ENCODE data around the gene IFITM5. TPM values are rescaled to one million over a fixed set of nuclear protein-coding genes. Genes with fewer than 3 reads are reported as not detected.

IFITM5 gene
- total and polyA plus RNA-seq, 10 donors: not detected

DNA sequence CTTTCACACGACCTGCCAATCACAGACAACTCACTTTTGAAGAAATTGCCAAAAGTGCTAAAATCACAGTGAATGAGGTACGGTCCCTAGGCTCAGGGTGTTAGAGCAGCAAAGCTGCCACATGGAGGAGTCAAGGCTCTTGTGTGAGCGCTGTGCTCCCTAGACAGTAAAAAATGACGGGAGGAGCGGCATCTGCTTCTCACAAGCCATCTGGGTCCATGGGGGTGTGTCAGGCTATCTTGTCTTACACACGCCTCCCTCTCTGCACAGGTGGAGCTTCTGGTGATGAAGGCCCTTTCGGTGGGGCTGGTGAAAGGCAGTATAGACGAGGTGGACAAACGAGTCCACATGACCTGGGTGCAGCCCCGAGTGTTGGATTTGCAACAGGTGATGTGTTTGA lies 47.8 kb downstream of the IFITM5 start:
- intact Hi-C loops (cut with DNase I; ENCODE audit: low total_unique reads): loop anchor here (10.0 kb wide), 1 partner anchor 113 kb away; the partner anchor contains the start of gene B4GALNT4
- Histone ChIP-seq H3K36me3 (peaks cover 3 to 75% (median 66%) of the 10 kb centered on the region in 6 donors), H3K9me3 (no peaks in the 10 kb centered on the region), H3K4me1 (peaks cover 0 to 9% (median 0%) of the 10 kb centered on the region in 6 donors), H3K27me3 (replicated peaks in 1 of 7) (no peaks in the 10 kb centered on the region), H3K27ac (peak overlapping the region in 1 of 8 donors; percentile 8), H3K4me3 (no peak overlapping the region)
- no peak for DNase-seq
- WGBS, 5 donors: 78 to 87% (median 86%) methylated on average over 10 of the region's 10 CpGs
- TF ChIP-seq POLR2A (IDR thresholded peaks at IDR 0.05) (no peak), POLR2AphosphoS5 (IDR thresholded peaks at IDR 0.05) (no peak)
- TF ChIP-seq, protein P1, sequence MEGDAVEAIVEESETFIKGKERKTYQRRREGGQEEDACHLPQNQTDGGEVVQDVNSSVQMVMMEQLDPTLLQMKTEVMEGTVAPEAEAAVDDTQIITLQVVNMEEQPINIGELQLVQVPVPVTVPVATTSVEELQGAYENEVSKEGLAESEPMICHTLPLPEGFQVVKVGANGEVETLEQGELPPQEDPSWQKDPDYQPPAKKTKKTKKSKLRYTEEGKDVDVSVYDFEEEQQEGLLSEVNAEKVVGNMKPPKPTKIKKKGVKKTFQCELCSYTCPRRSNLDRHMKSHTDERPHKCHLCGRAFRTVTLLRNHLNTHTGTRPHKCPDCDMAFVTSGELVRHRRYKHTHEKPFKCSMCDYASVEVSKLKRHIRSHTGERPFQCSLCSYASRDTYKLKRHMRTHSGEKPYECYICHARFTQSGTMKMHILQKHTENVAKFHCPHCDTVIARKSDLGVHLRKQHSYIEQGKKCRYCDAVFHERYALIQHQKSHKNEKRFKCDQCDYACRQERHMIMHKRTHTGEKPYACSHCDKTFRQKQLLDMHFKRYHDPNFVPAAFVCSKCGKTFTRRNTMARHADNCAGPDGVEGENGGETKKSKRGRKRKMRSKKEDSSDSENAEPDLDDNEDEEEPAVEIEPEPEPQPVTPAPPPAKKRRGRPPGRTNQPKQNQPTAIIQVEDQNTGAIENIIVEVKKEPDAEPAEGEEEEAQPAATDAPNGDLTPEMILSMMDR (IDR thresholded peaks at IDR 0.05 in 8 of 11, conservative IDR thresholded peaks at IDR 0.05 in 3 of 11): no peak

DNA sequence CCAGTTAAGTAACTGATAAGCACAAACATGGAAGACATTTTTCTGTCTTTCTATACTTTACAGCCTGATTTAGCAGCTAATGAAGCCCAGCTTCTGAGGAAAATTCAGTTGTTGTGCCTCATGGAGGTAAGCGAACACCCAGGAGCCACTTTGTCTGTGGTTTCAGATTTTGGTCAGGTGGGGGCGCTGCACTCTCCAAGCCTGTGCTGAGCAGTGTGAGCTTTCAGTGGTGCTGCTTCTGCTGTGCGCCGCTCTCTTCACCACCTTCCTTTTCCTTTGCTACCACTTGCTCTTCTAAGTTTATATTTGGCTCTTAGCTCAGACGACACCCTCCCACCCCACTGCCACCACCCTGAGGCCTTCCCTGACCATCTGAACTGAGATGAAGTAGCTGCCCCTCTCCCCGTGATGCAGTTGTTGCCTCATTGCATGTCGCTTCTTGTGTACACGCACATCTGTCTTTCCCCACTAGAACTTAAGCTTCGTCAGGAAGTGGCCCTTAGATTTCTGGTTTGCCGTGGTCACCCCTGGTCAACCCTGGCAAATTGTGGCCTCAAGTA lies 48.5 kb downstream of the IFITM5 start:
- Histone ChIP-seq H3K9me3 (no peaks in the 10 kb centered on the region), H3K36me3 (peaks cover 3 to 82% (median 74%) of the 10 kb centered on the region in 6 donors), H3K27me3 (replicated peaks in 1 of 7) (no peaks in the 10 kb centered on the region), H3K27ac (peak overlapping the region in 3 of 8 donors; percentile 8 to 44 (median 23)), H3K4me1 (peaks cover 0 to 9% (median 0%) of the 10 kb centered on the region in 6 donors), H3K4me3 (no peak overlapping the region)
- TF ChIP-seq POLR2A (IDR thresholded peaks at IDR 0.05) (no peak), POLR2AphosphoS5 (IDR thresholded peaks at IDR 0.05) (peak in 1 of 3 donors; percentile 62)
- TF ChIP-seq, protein P1 (IDR thresholded peaks at IDR 0.05 in 8 of 11, conservative IDR thresholded peaks at IDR 0.05 in 3 of 11): peak; percentile 55 to 86 (median 70)
- WGBS, 5 donors: 73 to 82% (median 77%) methylated on average over 10 of the region's 10 CpGs
- intact Hi-C loops (cut with DNase I; ENCODE audit: low total_unique reads): loop anchor here (10.0 kb wide), 1 partner anchor 114 kb away; the partner anchor contains the start of gene B4GALNT4
- DNase-seq: peak; percentile 89

DNA sequence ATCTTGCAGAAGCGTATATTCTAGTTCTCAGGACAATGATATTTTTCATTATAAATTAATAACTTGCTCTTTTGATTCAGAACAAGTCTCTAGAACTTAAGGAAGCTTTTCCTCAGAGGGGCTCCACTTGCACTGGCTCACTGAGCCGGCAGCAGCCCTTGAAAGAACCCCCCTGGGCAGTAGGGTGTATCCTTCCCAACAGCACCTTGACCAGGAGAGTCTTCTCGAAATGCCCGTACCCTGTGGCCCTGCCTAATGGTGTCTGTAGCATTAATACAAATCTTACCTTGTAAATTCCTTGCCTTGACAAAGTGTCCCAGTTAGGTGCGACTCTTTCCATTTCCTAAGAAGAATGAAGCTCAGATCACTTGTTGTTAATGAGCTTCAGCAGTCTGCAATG lies 49.1 kb downstream of the IFITM5 start:
- Histone ChIP-seq H3K4me3 (no peak overlapping the region), H3K9me3 (no peaks in the 10 kb centered on the region), H3K27me3 (replicated peaks in 1 of 7) (no peaks in the 10 kb centered on the region), H3K27ac (peak overlapping the region in 1 of 8 donors; percentile 44), H3K36me3 (peaks cover 3 to 88% (median 77%) of the 10 kb centered on the region in 6 donors), H3K4me1 (peaks cover 0 to 9% (median 0%) of the 10 kb centered on the region in 6 donors)
- intact Hi-C loops (cut with DNase I; ENCODE audit: low total_unique reads): loop anchor here (10.0 kb wide), 1 partner anchor 115 kb away; the partner anchor contains the start of gene B4GALNT4
- TF ChIP-seq, protein P1 (IDR thresholded peaks at IDR 0.05 in 8 of 11, conservative IDR thresholded peaks at IDR 0.05 in 3 of 11): no peak
- TF ChIP-seq POLR2A (IDR thresholded peaks at IDR 0.05): no peak
- TF ChIP-seq POLR2AphosphoS5 (IDR thresholded peaks at IDR 0.05): no peak
- WGBS, 5 donors: 89 to 94% (median 92%) methylated on average over 5 of the region's 5 CpGs
- DNase-seq: no peak

DNA sequence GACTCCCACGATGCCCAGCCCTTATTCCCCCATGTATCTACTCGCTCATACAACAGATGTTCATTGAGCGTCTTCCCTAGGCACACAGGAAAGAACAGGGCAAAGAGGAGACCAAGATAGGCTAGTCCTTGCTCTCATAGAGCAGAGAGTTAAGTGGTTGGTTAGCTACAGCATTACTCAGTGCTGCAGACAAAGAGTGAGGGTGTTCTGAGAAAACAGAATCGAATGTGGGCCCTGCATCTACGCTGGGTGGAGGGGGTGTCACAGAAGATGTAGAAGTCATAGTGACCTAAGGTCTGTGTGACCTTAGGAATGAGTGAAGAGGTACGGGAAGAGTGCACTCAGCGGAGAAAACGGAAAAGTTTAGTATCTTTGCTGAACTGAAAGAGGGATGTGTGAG lies 50.3 kb downstream of the IFITM5 start:
- WGBS, 5 donors: 75 to 93% (median 84%) methylated on average over 8 of the region's 8 CpGs
- no peaks in the 10 kb centered on the region for H3K27me3 ChIP-seq (replicated peaks in 1 of 7)
- no peaks in the 10 kb centered on the region for H3K9me3 ChIP-seq
- H3K36me3 ChIP-seq: peaks cover 3 to 100% (median 88%) of the 10 kb centered on the region in 6 donors
- TF ChIP-seq POLR2AphosphoS5 (IDR thresholded peaks at IDR 0.05) (peak in 1 of 3 donors; percentile 16), POLR2A (IDR thresholded peaks at IDR 0.05) (no peak)
- TF ChIP-seq, protein P1 (IDR thresholded peaks at IDR 0.05 in 8 of 11, conservative IDR thresholded peaks at IDR 0.05 in 3 of 11): no peak
- intact Hi-C loops (cut with DNase I; ENCODE audit: low total_unique reads): no loop called here
- no peak overlapping the region for H3K4me3 ChIP-seq
- peaks cover 0 to 9% (median 0%) of the 10 kb centered on the region in 6 donors for H3K4me1 ChIP-seq
- H3K27ac ChIP-seq: no peak overlapping the region
- no peak for DNase-seq

Data from spleen (tissue), 11 donors.